GM23338 (cell line): ENCODE data around the gene MTR.

Experiments
- CREB1 ChIP-seq: fragments of 250-450 bp; sonication (Bioruptor Pico); IDR thresholded peaks from 2 replicates; pipeline ENCODE4 v1.5.0; 2020; ENCODE audit warnings: low read depth, mild to moderate bottlenecking, moderate library complexity
- CTCF ChIP-seq, 2 experiments: fragments of 200-600 bp in 1 of 2; sonication (generic) in 1 of 2; conservative IDR thresholded peaks; 2 replicates each; pipeline versions ENCODE4 v1.5.1 to v1.6.1; 2016 to 2017; ENCODE audit warnings: antibody characterized with exemption in 2 of 2, low read depth in 2 of 2, mild to moderate bottlenecking in 2 of 2, moderate library complexity in 1 of 2
- ETS1 ChIP-seq: IDR thresholded peaks from 2 replicates; pipeline ENCODE4 v1.6.1; 2016; ENCODE audit warnings: antibody characterized with exemption
- EZH2 ChIP-seq: fragments of 200-600 bp; sonication (generic); IDR thresholded peaks from one replicate; pipeline ENCODE4 v1.8.0; 2017; ENCODE audit warnings: antibody characterized with exemption, mild to moderate bottlenecking, low read depth; ENCODE audit not compliant: unreplicated experiment
- EZH2phosphoT487 ChIP-seq: fragments of 200-600 bp; sonication (generic); IDR thresholded peaks from one replicate; pipeline ENCODE4 v1.8.1; 2018; ENCODE audit warnings: antibody characterized with exemption; ENCODE audit not compliant: unreplicated experiment
- JUNB ChIP-seq: IDR thresholded peaks from one replicate; pipeline ENCODE4 v1.6.1; 2016; ENCODE audit warnings: antibody characterized with exemption; ENCODE audit not compliant: unreplicated experiment
- NANOG ChIP-seq: IDR thresholded peaks from 2 replicates; pipeline ENCODE4 v1.6.1; 2016; ENCODE audit warnings: antibody characterized with exemption, borderline replicate concordance
- POLR2AphosphoS5 ChIP-seq: IDR thresholded peaks from 2 replicates; pipeline ENCODE4 v1.6.1; 2016; ENCODE audit warnings: antibody characterized with exemption, low read depth
- REST ChIP-seq: IDR thresholded peaks from one replicate; pipeline ENCODE4 v1.6.1; 2018; ENCODE audit warnings: antibody characterized with exemption; ENCODE audit not compliant: unreplicated experiment
- ZNF331 ChIP-seq: fragments of 250-450 bp; sonication (Bioruptor Pico); IDR thresholded peaks from 2 replicates; pipeline ENCODE4 v1.5.0; 2020; ENCODE audit warnings: low read depth, mild to moderate bottlenecking, moderate library complexity

GRCh38 chr1:236950365-236950764 is 155.3 kb downstream of the MTR start:
- no peak for TF ChIP-seq CTCF (conservative IDR thresholded peaks at IDR 0.05; ENCODE audit: low read depth in 2 of 2)
- no peak for TF ChIP-seq REST
- no peak for TF ChIP-seq EZH2
- no peak for TF ChIP-seq POLR2AphosphoS5
- TF ChIP-seq EZH2phosphoT487: no peak
- TF ChIP-seq ZNF331: no peak
- no peak for TF ChIP-seq CREB1 (CRISPR knock-in tag)
- TF ChIP-seq ETS1: no peak
- TF ChIP-seq JUNB: no peak
- no peak for TF ChIP-seq NANOG
